Kidney (tissue), 14 donors: ENCODE measurements around the gene AGPAT4. TPM values are rescaled to one million over a fixed set of nuclear protein-coding genes. Genes with fewer than 3 reads are reported as not detected.
A peak's percentile ranks its signal among the peaks of the same experiment; 100 is the strongest.

ENCODE experiments used
- DNase-seq, 5 donors: peaks; one replicate each; pipeline ENCODE4 v3.0.0-alpha.2; 2013 to 2020
- FAIRE-seq: peaks from 2 replicates; lab custom pipeline; 2012; peaks lifted over from hg19 to GRCh38; lab: Jason Lieb, UNC
- H3K27ac ChIP-seq, 2 donors: one replicate each; pipeline ENCODE4 v1.7.0; 2013; ENCODE audit warnings: low read depth in 2 of 2, low read length in 2 of 2, inconsistent platforms in 1 of 2
- H3K27me3 ChIP-seq: one replicate; pipeline ENCODE4 v1.7.1; 2013; ENCODE audit warnings: low read length, inconsistent platforms; ENCODE audit not compliant: control insufficient read depth, insufficient read depth
- H3K36me3 ChIP-seq, 3 donors: one replicate each; pipeline versions ENCODE4 v1.7.0 to v1.7.1; 2013; ENCODE audit warnings: low read length in 3 of 3, control low read depth in 1 of 3, inconsistent platforms in 1 of 3; ENCODE audit not compliant: insufficient read depth in 3 of 3, control insufficient read depth in 2 of 3
- H3K4me1 ChIP-seq, 3 donors: one replicate each; pipeline versions ENCODE4 v1.7.0 to v1.7.1; 2013; ENCODE audit warnings: low read length in 3 of 3, inconsistent platforms in 1 of 3, low read depth in 1 of 3; ENCODE audit not compliant: control insufficient read depth in 2 of 3, insufficient read depth in 2 of 3
- H3K4me3 ChIP-seq, 3 donors: one replicate each; pipeline versions ENCODE4 v1.7.0 to v1.8.1; 2013; ENCODE audit warnings: low read length in 3 of 3, control low read depth in 1 of 3, inconsistent platforms in 1 of 3
- H3K9ac ChIP-seq, 3 donors: one replicate each; pipeline versions ENCODE4 v1.7.0 to v1.7.1; 2013; ENCODE audit warnings: low read length in 3 of 3, control low read depth in 1 of 3, inconsistent platforms in 1 of 3
- H3K9me3 ChIP-seq, 3 donors: one replicate each; pipeline versions ENCODE4 v1.7.0 to v1.7.1; 2013; ENCODE audit warnings: low read length in 3 of 3, control low read depth in 1 of 3, inconsistent platforms in 1 of 3; ENCODE audit not compliant: control insufficient read depth in 2 of 3, insufficient read depth in 1 of 3
- CTCF ChIP-seq: IDR thresholded peaks from 3 replicates; pipeline ENCODE4 v1.5.1; 2012; ENCODE audit warnings: mild to moderate bottlenecking, moderate library complexity, borderline replicate concordance; ENCODE audit not compliant: insufficient read depth; ENCODE audit errors: extremely low read depth
- intact Hi-C: fragments of 100-400 bp; cut with DNase I; formaldehyde crosslinking; loops from one replicate; pipeline ENCODE4 v1.11.1; 2022
- polyA plus RNA-seq: library from polyadenylated mRNA; stranded (reverse); fragments of 350-450 nt; fragmentation: Illumina TruSeq; extraction: RNeasy Lipid Tissue Mini Kit (QIAGEN cat#74804); gene quantifications from one replicate; pipeline ENCODE4 v1.2.3, GENCODE V29; 2014; ENCODE audit warnings: low read depth, low replicate concordance; ENCODE audit not compliant: insufficient read depth
- total RNA-seq: library from RNA; stranded (reverse); fragmentation: NEBNext Ultra II Directional; extraction: Animal tissue kit (Norgen Biotek cat#: 25700); gene quantifications from one replicate; pipeline ENCODE4 v1.2.1, GENCODE V29; 2021
- donor health status: control.
- donor health status: control.
- donor health status: control.
- donor health status: control.
- donor health status: control.
- donor health status: DM: yes; HTN: yes; CAD: no.
- donor health status: Normal renal cell carcinoma (clear cell type).

AGPAT4 gene
- total and polyA plus RNA-seq, 2 donors from 2014 or later, result 3.3 to 12.3 TPM

GRCh38 chr6:161143663-161144430 is 130.0 kb downstream of the AGPAT4 start:
- H3K27ac ChIP-seq, result no peak overlapping the region
- TF ChIP-seq CTCF, result no peak
- no peaks in the 10 kb centered on the region for H3K36me3 ChIP-seq
- no peaks in the 10 kb centered on the region for H3K4me1 ChIP-seq
- FAIRE-seq (no peak), DNase-seq (peak in 1 of 5 donors; percentile 18)
- intact Hi-C loops, result no loop called here
- H3K27me3 ChIP-seq, result no peaks in the 10 kb centered on the region
- no peak overlapping the region for H3K4me3 ChIP-seq
- H3K9ac ChIP-seq, result no peak overlapping the region
- no peaks in the 10 kb centered on the region for H3K9me3 ChIP-seq

GRCh38 chr6:161142957-161143296 is 130.9 kb downstream of the AGPAT4 start:
- no peak for FAIRE-seq
- TF ChIP-seq CTCF, result no peak
- Histone ChIP-seq H3K36me3 (no peaks in the 10 kb centered on the region), H3K9ac (no peak overlapping the region), H3K9me3 (no peaks in the 10 kb centered on the region), H3K4me1 (no peaks in the 10 kb centered on the region), H3K4me3 (no peak overlapping the region), H3K27me3 (no peaks in the 10 kb centered on the region), H3K27ac (no peak overlapping the region)
- peak in 1 of 5 donors; percentile 7 for DNase-seq
- intact Hi-C loops, result no loop called here

GRCh38 chr6:161141173-161141572 is 132.7 kb downstream of the AGPAT4 start:
- intact Hi-C loops, result no loop called here
- TF ChIP-seq CTCF, result no peak
- FAIRE-seq, result no peak
- DNase-seq, result peak in 1 of 5 donors; percentile 16
- H3K9ac ChIP-seq, result no peak overlapping the region
- H3K27me3 ChIP-seq, result no peaks in the 10 kb centered on the region
- H3K4me1 ChIP-seq, result no peaks in the 10 kb centered on the region
- no peak overlapping the region for H3K27ac ChIP-seq
- no peaks in the 10 kb centered on the region for H3K9me3 ChIP-seq
- H3K4me3 ChIP-seq, result no peak overlapping the region
- H3K36me3 ChIP-seq, result peaks cover 0 to 3% (median 2%) of the 10 kb centered on the region in 3 donors
